SU-DHL-6 (cell line): ENCODE measurements around the gene TEX38.

ENCODE experiments used
- EZH2phosphoT487 ChIP-seq: fragments of 200-600 bp; sonication (generic), shearing (Covaris generic); conservative IDR thresholded peaks from 2 replicates; pipeline ENCODE4 v1.6.1; 2018; ENCODE audit warnings: mild to moderate bottlenecking, antibody characterized with exemption, low read length, moderate library complexity, mixed read lengths
- TF ChIP-seq, protein P1 (sequence below): fragments of 200-600 bp; sonication (generic); IDR thresholded peaks from one replicate; pipeline ENCODE4 v1.5.1; 2017; ENCODE audit warnings: antibody characterized with exemption, mild to moderate bottlenecking, low read length, moderate library complexity; ENCODE audit not compliant: insufficient read depth, poor library complexity, severe bottlenecking

- TF ChIP-seq, protein P1, sequence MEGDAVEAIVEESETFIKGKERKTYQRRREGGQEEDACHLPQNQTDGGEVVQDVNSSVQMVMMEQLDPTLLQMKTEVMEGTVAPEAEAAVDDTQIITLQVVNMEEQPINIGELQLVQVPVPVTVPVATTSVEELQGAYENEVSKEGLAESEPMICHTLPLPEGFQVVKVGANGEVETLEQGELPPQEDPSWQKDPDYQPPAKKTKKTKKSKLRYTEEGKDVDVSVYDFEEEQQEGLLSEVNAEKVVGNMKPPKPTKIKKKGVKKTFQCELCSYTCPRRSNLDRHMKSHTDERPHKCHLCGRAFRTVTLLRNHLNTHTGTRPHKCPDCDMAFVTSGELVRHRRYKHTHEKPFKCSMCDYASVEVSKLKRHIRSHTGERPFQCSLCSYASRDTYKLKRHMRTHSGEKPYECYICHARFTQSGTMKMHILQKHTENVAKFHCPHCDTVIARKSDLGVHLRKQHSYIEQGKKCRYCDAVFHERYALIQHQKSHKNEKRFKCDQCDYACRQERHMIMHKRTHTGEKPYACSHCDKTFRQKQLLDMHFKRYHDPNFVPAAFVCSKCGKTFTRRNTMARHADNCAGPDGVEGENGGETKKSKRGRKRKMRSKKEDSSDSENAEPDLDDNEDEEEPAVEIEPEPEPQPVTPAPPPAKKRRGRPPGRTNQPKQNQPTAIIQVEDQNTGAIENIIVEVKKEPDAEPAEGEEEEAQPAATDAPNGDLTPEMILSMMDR: no peak
- no peak for TF ChIP-seq EZH2phosphoT487
Observed at GRCh38 chr1:46637444-46638083, 34.1 kb upstream of the TEX38 start.
